Fibroblast of pulmonary artery (primary cell): ENCODE results near the gene SLC11A1.

ENCODE experiments used
- DNase-seq: peaks from one replicate; pipeline ENCODE4 v3.0.0-alpha.2; 2010; ENCODE audit warnings: low read depth
- H3K4me3 ChIP-seq: replicated peaks from 2 replicates; pipeline ENCODE4 v1.5.1; 2011; ENCODE audit warnings: low read depth, mild to moderate bottlenecking, control low read depth, low read length, moderate library complexity
- TF ChIP-seq, protein P1 (sequence below): IDR thresholded peaks from 2 replicates; pipeline ENCODE4 v1.5.1; 2011; ENCODE audit warnings: mild to moderate bottlenecking, control low read depth, low read length, inconsistent platforms; ENCODE audit errors: missing control alignments

Gene SLC11A1

DNA sequence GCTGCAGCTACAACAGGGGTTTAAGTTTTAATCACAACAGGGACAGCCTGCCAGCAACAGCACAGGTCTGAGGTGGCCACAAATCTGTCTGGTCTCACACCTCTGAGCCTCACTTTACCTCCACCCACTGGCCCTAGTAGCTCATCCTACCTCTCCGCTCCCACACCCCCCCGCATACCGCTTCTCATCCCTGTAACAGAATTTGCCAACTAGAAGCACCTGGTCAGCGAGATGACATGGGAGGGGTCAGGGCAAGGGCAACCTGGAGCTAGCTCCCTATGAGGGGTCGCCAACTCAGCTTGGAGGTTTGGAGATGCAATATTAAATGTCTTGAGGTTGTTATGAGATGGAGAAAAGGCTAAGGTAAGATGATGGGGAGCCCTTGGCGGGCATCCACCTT, 17.9 kb upstream of the SLC11A1 start:
- no peak for DNase-seq
- TF ChIP-seq, protein P1, sequence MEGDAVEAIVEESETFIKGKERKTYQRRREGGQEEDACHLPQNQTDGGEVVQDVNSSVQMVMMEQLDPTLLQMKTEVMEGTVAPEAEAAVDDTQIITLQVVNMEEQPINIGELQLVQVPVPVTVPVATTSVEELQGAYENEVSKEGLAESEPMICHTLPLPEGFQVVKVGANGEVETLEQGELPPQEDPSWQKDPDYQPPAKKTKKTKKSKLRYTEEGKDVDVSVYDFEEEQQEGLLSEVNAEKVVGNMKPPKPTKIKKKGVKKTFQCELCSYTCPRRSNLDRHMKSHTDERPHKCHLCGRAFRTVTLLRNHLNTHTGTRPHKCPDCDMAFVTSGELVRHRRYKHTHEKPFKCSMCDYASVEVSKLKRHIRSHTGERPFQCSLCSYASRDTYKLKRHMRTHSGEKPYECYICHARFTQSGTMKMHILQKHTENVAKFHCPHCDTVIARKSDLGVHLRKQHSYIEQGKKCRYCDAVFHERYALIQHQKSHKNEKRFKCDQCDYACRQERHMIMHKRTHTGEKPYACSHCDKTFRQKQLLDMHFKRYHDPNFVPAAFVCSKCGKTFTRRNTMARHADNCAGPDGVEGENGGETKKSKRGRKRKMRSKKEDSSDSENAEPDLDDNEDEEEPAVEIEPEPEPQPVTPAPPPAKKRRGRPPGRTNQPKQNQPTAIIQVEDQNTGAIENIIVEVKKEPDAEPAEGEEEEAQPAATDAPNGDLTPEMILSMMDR = no peak

DNA sequence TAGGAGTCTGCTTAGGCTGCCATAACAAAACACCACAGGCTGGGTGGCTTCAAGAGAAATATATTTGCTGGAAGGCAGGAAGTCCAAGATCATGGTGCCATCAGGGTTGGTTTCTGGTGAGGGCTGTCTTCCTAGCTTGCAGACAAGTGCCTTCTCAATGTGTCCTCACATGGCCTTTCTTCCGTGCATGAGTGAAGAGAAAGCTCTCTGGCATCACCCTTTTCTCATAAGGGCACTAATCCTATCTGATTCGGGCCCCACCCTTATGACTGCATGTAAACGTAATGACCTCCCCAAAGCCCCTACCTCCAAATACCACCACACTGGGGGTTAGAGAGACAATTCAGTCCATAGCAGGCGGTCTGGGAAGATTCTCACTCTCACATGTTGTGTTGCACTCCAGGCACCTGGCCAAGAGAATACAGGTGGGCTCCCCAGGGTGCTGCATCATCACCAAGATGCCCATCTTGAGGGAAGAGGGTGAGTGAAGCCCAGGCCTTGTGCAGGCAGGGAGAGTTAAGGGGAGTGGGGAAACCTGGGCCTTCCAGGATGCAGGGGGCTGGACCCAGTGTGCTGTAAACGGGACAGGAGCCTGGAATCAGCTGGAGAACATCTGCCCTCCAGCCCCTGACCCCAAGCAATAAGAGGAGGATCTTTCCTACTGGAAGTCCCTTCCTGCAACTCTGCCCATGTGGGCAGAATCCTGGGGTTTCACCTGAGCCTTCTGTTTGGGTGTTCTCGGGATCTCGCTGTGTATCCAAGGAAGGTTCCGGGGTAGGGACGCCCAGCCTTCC, 15.3 kb upstream of the SLC11A1 start:
- peak overlapping the region; percentile 49 for H3K4me3 ChIP-seq
- TF ChIP-seq, protein P1 = no peak
- DNase-seq = no peak

More for the DNA sequence above, 17.9 kb upstream of the SLC11A1 start:
- no peak overlapping the region for H3K4me3 ChIP-seq

DNA sequence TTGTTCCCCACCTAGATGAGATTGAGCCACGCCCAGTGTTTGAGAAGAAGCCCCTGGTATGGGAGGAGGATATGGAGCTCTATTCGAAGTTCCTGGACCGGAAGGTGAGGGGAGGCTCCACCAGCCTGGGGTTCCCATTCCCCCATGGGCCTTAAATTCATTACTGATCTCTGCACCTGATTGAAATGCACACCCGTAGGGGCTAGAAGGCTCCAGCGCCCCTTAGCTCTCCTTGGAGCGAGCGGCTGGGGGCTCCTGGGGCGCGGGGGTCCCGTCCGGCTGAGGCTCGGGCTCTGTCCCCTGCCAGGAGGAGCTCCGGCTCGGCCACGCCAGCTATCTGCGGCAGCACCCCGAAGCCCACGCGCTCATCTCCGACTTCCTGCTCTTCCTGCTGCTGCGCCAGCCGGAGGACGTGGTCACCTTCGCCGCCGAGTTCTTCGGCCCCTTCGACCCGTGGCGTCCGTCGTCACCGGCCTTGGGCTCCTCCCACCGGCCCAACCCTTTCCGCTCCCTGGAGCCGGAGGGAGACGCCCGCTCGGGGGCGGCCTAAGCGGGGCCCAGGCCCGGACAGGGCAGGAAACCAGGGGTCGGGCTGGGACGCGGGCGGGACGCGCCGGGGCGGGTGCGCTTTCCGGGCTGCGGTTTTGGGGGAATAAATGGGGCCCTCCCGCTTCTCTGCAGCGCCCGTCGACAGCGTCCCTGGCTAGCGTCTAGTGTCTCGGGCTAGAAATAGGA, 14.5 kb upstream of the SLC11A1 start:
- TF ChIP-seq, protein P1 = no peak
- peak overlapping the region; percentile 49 for H3K4me3 ChIP-seq
- peak; percentile 65 for DNase-seq

DNA sequence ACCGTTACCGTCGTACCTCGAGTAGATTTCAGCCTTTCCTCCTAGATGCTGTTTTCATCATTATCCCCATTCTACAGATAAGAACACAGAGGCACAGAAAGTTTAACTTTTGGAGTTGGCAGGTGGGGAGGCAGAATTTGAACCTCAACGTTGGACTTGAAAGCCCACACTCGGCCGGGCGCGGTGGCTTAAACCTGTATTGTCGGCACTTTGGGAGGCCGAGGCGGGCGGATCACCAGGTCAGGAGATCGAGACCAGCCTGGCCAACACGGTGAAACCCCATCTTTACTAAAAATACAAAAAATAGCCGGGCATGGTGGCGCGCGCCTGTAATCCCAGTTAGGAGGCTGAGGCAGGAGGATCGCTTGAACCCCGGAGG, 13.9 kb upstream of the SLC11A1 start:
- H3K4me3 ChIP-seq = peak overlapping the region; percentile 49
- TF ChIP-seq, protein P1 = no peak
- DNase-seq = no peak

DNA sequence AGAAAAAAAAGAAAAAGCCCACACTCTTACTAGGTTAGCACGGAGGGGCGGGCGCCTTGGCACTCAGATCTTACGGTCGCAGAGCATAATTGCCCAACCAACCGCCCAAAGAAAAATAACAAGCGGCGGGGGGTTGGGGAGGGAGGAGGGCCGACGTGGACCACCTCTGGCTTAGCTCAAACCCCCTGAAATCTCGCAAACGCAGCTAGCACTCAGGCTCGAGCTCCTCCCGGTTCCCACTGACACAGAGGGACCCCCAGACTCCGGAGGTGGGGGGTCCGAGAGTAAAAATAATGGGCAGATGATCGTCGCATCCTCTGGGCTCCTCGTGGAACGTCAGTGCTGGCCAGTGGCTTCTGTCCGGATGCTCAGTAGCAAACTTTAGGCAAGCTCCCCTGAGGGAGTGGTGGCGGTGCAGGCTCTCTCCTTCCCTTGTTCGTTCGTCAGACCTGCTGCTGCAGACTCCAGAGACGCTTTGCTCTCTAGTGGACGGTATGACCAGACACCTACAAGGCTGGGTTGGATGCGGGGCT, 13.4 kb upstream of the SLC11A1 start:
- no peak overlapping the region for H3K4me3 ChIP-seq
- TF ChIP-seq, protein P1 = no peak
- no peak for DNase-seq

DNA sequence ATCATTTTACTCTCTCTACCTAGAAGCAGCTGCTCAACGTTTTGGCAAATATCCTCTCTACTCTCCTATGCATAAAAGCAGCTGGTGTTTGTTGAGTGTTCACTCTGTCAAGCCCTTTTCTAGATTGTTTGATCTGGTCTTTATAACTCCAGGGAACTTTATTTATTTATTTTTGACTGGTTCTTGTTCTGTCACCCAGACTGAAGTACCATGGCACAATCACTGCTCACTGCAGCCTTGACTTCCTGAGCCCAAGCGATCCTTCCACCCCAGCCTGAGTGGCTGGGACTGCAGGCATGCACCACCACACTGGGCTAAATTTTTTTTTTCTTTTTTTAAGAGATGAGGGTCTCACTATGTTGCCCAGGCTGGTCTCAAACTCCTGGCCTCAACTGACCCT, 12.7 kb upstream of the SLC11A1 start:
- TF ChIP-seq, protein P1 = no peak
- no peak for DNase-seq
- H3K4me3 ChIP-seq = no peak overlapping the region
